HG03342 (cell line): Measurements from ENCODE around the gene ARNT2.

Source experiments
- ATAC-seq: cut with Tn5 transposase; IDR thresholded peaks from one replicate; pipeline ENCODE4 v1.9.1; 2021; ENCODE audit warnings: mild to moderate bottlenecking, moderate library complexity; ENCODE audit not compliant: unreplicated experiment

Gene ARNT2

DNA sequence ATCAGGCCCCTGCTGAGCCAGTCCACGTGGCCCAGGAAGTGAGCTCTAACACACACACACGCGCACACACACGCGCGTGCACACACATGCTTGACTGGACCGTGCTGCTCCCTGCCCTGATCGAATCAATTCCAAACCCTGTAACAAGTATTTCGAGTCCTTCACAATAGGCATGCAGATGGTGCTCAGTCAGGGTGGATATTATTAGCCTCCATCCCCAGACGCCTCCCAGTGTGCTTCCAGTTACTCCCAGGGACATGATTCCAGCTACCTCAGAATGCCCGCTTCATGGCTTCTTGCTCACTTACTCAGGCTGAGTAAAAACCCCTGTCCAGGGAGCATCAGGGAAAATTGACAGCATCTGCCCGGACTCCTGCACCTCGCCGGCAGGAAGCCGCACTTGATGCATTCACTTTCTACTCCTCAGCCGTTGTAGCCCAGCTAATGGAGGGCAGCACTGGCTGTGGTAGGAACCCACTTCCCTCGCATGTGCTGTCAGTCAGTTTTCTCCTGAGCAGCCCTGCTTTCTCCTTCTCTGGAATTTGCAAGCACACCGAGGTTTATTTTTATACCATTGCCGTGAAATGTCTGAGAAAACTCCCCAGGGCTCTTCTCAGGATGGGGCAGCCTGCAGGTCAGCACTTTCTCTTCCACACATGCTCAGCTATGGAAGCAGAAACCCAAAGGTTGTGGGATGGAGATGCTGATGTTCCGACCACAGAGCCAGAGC lies 164.9 kb downstream of the ARNT2 start:
- no peak for ATAC-seq

DNA sequence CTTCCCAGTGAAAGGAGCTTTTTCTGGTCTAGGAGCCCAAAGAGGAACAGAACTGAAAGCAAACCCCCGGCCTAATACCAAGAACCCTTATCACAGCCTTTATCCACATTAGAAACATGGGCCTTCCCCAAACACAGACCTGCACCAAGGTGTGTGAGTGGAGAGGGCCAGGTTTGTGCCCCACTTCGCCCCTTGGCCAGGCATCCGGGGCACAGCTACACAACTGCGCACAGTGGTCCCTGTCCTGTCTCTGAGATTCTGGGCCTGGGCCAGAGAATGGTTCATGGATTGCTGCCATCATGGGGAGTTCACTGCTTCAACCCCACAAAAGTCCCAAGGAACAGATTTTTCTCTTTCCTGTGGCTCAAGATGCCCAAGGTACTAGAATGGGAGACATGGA lies 165.5 kb downstream of the ARNT2 start:
- no peak for ATAC-seq

DNA sequence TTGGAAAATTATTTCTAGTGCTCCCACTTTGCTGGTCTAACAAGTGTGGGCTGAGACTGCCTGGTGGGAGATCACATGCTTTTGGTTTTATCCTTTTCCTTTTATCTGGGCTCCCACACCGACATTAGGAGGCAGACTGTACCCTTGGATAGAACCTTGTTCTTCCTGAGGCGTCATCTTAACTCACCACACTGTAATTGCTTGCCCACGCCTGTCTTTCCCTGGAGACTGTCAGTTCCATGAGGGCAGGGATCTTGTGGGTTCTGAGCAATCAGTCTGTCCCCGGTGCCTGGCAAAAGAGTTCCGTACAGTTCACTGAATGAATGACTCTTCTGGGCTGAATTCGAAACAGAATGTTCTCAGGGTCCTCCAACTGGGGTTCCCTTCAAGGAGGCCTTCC lies 166.4 kb downstream of the ARNT2 start:
- ATAC-seq: no peak

DNA sequence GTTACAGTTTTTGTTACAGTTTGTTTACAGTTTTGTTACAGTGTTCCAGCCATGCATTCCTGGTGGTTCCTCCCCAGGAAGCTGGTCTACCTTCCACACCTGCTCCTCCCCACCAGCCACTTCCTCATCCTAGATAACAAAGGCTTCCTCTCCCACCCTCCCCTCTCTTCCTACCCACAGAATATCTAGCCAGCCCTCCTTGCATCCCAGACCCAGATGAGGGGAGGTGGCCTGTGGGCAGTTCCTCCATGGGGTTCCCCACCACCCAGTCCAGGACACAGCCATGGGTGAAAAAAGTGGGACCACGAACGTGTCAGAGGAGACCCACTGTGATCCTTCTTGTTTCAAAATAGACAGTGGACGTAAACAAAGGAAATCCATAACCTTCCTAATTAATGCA lies 168.2 kb downstream of the ARNT2 start:
- no peak for ATAC-seq

DNA sequence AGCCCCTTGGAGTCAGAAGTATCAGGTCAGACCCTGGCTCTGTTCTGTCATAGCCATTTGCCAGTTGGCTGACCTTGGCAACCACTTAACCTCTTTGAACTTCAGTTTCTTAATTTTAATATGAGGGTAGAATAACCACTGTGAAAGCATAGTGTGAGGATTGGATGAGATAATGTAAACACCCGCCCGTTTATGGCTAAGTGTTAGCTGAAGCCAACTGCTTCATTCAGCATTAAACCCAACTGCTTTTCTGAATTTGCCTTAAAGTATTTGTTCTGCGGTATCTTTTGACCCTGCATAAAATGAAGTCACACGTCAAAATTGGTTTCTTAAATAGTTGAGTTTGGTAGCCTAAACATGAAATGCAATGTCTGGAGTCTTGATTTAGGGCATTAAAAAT lies 169.4 kb downstream of the ARNT2 start:
- no peak for ATAC-seq

DNA sequence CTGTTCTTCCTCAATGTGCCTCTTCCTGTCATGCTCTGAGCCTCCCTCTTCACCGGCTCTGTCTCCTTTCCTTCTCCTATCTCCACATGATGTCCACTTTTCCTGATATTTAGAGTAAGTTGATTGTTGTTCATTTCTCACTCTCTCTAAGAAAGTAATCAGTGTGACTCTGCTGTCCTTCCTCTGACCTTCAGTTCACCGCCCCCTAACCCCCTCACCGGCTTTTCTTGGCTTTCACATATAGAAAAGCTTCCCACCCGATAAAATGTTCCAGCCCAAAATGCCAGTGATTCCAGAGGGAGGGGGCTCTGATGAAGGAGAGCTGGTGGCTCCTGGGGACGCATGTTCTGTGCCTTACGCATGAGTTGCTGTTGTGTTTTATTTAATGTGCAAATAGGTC lies 170.4 kb downstream of the ARNT2 start:
- ATAC-seq: no peak

DNA sequence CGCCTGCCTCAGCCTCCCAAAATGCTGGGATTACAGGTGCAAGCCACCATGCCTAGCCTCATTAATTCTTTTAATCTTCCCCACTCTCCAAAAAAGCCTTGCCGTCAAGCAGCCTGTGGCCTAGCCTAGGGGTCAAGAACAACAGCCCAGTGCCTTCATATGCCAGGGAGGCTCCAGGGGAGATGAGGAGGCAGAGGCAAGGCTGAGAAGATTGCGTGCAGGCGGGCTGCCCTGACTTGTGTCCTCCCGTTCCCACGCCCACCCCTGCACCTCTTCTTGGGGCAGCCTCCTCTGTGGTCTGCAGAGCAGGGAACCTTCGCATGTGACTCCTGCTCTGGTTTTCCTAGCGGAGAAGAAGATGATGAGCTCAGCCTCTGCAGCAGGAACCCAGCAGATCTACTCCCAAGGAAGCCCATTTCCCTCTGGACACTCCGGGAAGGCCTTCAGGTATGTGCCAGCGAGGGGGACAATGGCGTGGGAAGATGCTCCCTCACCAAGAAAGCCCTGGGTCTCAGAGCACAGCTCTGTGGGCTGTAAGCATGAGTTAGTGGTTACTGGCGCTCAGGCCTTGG lies 172.4 kb downstream of the ARNT2 start:
- no peak for ATAC-seq

DNA sequence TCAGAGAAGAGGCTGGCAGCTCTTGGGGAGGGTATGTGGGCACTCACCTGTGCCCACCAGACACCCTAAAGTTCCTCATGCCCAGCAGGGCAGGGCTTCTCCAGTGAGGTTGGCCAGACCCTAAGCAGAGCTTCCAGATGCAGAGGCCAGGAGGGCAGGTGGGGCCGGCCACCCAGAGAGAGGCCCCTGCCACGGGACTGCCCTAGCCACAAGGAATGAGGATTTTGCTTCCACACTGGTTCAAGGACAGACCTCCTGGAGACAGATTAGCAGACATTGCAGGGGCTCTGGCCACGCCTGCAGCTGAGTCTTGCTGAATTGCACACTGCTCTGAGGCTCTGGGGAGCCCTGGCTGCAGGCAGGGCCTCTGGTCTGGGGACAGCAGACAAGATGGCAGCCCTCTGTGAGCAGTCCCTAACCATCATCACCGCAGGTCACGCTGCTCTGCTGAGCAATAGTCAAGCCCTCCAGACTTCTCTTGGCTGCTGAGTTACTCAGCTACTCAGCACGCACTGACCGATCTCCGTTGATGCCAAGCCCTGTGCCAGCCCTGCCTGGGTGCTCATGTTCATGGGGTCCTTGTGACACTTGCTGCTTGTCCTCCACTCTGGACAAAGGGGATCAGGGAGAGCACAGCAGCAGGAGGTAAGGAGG lies 173.5 kb downstream of the ARNT2 start:
- no peak for ATAC-seq

DNA sequence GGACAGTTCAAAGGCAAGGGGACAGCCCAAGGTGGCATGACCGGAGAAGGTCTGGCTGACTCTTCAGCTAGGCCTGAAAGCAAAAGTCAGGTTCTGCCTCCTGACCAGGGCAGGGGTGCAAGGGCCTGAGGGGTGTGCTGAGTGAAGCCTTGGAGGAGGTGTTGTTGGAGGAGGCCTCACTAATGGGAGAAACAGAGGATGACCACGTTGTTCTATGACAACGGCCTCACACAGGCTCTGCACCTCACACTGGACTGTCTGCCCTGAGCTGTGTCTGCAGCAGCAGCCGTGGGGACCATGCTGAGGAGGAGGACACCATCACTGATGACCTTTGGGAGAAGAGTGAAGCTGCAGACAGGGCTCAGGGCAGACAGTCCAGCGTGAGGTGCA lies 174.0 kb downstream of the ARNT2 start:
- no peak for ATAC-seq

DNA sequence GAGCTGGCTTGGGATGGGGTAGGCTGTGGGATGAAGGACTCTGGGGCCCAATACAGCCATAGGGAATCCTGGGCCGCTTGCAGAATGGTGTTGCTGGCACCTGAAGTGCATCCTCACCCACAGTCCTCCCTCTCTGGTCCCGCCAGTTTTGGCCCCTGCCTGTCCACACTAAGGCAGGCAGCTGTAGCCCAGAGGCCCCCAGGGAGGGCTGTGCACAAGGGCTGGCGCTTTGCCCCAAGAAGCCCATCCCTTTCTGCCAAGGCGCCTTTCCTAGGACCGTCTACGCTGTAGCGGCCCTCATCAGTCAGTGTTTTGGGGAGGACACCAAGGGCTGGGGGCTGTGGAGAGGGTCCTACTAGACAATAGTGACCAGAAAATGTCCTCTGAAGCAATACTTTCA lies 174.7 kb downstream of the ARNT2 start:
- ATAC-seq: no peak

DNA sequence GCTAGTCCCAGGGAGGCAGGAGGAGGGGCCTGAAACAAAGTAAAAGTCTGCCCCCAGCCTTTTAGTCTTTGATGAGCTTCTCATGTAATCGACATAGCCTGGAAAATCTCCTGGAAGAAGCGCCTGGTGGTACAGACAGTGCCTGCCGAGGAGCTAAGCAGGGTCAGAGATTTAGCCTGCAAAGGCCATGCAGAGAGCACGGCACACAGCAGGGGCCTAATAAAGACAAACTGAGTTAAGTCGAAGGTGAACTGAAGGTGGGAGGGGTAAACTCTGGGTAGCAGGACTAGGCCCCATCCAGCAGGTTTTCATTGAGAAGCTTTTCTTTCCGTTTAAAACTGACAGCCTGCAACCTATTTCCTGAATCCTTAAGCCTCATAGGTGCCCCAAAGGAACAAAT lies 175.4 kb downstream of the ARNT2 start:
- ATAC-seq: no peak

DNA sequence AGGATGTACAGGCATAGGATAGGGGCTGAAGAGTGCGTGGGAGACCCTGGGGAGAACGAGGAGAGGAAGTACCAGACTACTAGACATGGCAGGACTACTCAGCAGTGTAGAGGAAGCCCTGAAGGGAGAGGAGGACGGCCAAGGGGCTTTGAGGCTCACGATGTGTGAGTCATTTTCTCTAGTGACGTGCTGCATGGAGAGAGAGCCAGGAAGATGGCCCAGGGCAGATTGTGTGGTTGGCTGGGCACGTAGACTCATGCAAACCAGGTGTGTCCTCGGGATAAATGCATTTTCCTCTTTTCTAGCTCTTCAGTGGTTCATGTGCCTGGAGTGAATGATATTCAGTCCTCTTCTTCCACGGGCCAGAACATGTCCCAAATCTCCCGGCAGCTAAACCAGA lies 175.9 kb downstream of the ARNT2 start:
- no peak for ATAC-seq

DNA sequence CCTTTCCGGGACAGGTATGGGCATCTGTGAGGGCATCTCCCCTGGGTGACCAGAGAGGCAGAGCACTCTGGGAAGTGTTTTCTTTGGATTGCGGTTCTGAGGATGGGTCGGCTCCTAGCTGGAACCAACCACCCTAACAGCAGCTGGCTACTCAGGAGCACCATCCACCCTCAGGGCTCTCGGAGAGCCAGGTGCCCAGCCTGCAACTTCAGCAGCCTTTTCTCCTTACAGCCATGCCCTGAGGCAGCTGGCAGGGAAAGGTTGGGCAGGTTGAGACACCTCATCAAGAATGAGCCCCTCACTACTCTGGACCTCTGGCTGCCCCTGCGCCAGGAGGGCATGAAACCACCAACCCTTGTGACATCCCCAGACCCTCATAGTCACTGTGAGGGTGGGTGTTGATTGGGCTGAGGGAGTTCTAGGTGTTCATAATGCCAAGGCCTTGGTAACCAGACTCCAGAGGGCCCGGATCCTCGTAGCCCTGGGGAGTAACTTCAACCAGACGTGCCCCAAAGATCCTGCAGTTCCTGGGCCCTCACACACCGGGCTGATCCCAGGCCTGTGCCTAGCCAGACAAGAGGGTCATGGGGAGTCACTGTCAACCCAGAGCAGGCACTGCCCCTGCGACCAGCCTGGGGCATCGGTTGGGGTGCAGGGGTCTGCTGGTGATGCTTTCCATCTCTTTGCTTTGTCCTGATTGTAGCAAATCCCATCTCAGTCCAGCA lies 176.5 kb downstream of the ARNT2 start:
- ATAC-seq: no peak

DNA sequence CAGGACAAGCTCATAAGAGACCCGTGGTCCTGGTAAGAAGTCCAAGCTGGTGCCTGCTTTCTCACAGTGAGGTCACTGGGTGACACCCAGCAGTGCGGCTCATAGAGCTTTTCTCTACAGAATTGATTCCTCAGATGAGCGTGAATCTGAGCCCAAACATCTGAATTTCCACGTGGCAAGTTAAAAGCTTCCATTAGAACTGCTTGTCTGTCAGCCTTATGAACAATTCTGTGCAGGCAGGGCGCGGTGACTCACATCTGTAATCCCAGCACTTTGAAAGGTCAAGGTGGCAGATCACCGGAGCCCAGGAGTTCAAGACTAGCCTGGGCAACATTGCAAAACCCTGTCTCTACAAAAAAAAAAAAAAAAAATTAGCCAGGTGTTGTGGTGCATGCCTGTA lies 177.8 kb downstream of the ARNT2 start:
- no peak for ATAC-seq

DNA sequence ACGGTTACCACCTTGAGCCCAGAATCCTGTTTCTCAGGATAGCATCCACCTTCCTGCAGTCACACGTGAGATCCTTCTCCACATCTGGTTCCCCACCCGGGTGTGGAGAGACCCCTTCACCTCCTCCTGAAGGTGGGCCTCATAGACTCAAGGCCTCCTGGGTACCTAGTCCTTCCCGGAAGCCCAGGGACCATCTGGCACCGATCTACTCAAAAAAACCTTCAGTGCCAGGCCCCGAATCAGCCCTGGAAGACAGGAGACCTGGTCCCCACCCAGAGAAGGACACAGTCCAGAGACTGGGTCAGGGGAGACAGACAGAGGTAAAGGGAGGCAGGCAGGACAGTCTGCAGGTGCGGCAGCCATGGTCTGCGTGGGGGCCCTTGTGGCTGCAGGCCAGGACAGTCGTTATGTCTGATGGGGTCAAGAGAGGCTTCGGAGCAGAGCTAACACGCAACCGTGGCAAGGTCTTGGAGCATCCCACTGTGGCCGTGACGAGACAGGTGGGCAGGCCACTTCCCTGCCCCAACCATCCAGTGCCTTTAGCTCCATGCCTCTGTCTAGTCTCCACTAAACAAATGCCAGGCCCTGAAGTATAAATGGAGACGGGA lies 178.7 kb downstream of the ARNT2 start:
- no peak for ATAC-seq

DNA sequence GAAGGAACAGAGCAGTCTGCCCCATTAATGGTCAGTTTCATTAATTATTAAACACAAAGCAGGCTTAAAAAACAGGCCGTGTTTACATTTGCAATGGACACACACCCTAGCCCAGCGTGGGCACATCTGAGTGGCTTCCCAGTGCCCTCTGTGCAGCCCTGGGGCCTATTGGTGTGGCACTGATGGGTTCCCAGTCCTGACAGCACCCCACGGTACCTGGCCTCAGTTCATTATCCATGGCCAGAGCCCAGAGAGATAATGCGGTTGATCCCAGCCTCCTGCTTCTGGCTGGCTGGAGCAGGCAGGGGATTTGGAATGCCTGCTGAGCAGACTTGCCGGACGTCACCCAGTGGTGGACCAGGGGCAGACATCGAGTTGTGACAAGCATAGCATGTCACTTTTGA lies 180.4 kb downstream of the ARNT2 start:
- ATAC-seq: no peak

DNA sequence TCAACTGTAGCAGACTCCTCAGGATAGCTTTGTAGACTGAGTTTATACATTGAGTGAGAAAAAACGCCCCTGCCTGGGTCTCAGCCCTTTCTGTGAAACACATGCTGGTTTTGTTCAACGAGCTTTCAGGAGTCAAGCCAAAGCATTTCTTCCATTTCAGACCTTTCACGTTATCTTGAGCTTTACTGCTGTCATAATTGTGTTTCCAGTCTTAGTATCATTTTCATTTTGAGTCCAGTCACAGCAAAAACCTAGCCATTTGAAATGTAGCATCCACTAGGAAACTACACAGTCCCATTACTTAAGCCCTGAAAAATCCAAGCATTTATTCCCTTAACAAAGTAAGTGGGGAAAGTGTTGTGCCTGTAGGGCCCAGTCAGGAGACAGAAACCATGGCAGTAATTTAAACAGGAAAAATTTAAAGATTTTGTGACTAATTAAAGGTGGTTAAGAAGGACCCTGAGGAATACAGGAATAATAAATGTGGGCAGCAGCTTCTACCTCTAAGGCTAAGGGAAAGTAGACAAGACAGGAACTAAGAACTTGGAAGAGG lies 180.9 kb downstream of the ARNT2 start:
- ATAC-seq: no peak

DNA sequence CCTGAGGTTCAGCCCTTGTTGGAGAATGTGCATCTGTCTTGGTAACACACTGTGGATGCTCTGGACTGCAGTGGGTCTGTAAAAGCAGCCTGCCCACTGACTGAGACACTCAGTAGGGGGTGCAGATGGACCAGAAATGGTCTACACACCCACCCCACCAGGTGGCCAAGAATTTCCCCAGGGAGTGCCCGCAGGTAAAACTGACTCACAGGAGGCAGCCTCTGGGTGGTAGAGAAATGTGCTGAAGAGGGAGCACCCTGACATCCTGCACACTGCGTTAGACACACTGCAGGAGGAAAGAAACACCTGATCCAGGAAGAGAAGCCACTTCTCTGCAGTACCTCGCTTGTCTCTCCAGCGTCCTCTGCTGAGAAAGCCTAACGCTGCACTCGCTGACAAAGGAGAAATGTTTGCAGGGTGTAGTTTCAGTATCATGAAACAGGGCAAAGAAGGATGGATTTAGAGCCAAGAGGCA lies 181.4 kb downstream of the ARNT2 start:
- ATAC-seq: no peak

DNA sequence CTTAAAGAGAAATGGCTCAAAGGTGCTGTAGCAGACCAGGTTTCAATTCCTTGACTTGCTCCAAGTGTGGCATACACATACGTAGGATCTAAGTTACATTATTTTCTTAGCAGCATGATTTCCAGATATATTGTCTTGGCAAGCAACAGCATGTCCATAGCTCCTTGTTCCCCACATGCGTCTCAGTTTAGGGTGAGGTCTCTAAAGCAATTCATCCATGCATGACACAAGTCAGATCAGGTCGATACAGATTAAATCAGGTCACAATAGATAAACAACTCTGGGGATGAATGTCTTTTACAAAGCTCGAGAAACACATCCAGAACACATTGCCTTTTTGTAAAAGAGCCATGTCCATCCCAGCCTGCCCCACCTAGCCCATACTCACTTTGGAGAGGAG lies 182.0 kb downstream of the ARNT2 start:
- no peak for ATAC-seq

DNA sequence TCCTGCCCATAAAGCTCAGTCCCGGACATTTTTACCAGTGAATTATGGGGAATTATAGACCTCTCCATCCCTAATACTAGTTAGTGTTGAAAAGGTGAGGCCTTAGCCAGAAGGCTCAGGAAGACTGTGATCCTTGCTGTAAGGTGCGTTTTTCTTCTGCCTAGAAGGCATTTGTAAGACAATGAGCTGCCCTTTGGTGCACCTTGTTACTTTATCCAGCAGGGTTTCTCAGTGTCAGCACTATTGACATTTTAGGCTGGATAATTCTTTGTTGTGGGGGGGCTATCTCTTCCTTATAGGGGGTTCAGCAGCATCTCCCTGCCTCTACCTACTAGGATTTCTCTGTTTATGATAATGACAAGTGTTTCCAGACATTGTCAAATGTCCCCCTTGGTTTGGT lies 182.8 kb downstream of the ARNT2 start:
- no peak for ATAC-seq

DNA sequence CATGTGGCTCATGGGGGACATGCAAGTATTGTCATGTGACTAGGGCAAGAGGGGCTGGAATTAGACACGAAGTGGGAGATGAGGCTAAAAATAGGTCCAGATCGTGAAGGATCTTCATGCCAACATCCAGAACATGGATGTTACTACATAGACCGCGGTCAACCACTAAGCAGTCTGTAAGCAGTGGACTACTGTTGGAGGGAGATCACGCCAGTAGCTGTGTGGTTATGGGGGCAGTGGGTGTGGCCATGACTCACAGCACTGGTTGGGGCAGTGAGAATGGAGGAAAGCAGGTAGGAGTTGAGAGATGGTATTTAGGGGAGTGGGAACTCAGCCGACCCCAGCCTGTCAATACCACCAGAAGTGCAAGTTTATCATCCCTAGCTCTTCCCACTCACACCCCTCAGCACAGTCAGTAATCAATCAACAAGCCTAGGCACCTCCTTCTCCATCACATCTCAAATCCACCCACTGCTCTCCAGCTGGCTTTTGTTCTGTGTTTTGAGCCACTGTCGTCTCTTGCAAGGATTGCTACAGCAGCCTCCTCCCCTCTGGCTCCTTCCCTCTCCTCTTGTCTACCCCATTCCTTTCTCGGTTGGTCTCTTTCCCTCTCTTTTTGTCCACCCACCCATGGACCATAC lies 183.8 kb downstream of the ARNT2 start:
- no peak for ATAC-seq
